GM23248 (cell line): ENCODE results near the gene KCNIP1. TPM values are rescaled to one million over a fixed set of nuclear protein-coding genes. Genes with fewer than 3 reads are reported as not detected.

ENCODE experiments used
- DNase-seq: peaks from one replicate; pipeline ENCODE4 v3.0.0-alpha.2; 2015
- H2AFZ ChIP-seq: fragments of 200-600 bp; sonication (generic); 2 replicates; pipeline ENCODE4 v1.6.1; 2016; ENCODE audit warnings: antibody characterized with exemption
- H3F3A ChIP-seq: fragments of 200-600 bp; sonication (generic); 2 replicates; pipeline ENCODE4 v1.6.1; 2016; ENCODE audit warnings: mild to moderate bottlenecking, antibody characterized with exemption, mixed run types; ENCODE audit not compliant: insufficient read depth
- H3K27ac ChIP-seq: fragments of 200-600 bp; sonication (generic); 2 replicates; pipeline ENCODE4 v1.5.1; 2016; ENCODE audit warnings: mild to moderate bottlenecking
- H3K27me3 ChIP-seq: fragments of 200-600 bp; sonication (generic); replicated peaks from 2 replicates; pipeline ENCODE4 v1.6.1; 2016; ENCODE audit warnings: mild to moderate bottlenecking; ENCODE audit not compliant: insufficient read depth
- H3K36me3 ChIP-seq: fragments of 200-600 bp; sonication (generic); 2 replicates; pipeline ENCODE4 v1.6.1; 2016; ENCODE audit warnings: low read depth, mild to moderate bottlenecking
- H3K4me1 ChIP-seq: fragments of 200-600 bp; sonication (generic); 2 replicates; pipeline ENCODE4 v1.6.1; 2016; ENCODE audit warnings: mild to moderate bottlenecking; ENCODE audit not compliant: insufficient read depth
- H3K4me2 ChIP-seq: fragments of 200-600 bp; sonication (generic); one replicate; pipeline ENCODE4 v1.6.1; 2016; ENCODE audit warnings: mild to moderate bottlenecking; ENCODE audit not compliant: unreplicated experiment
- H3K4me3 ChIP-seq: fragments of 200-600 bp; sonication (generic); 2 replicates; pipeline ENCODE4 v1.5.1; 2016; ENCODE audit warnings: mild to moderate bottlenecking
- H3K79me2 ChIP-seq: fragments of 200-600 bp; sonication (generic); 2 replicates; pipeline ENCODE4 v1.6.1; 2016; ENCODE audit warnings: mild to moderate bottlenecking; ENCODE audit not compliant: insufficient read depth
- H3K9ac ChIP-seq: fragments of 200-600 bp; sonication (generic); 2 replicates; pipeline ENCODE4 v1.6.1; 2016; ENCODE audit warnings: mild to moderate bottlenecking
- H3K9me2 ChIP-seq: fragments of 200-600 bp; sonication (generic); 2 replicates; pipeline ENCODE4 v1.6.1; 2016; ENCODE audit warnings: mixed run types, mild to moderate bottlenecking, moderate library complexity; ENCODE audit not compliant: insufficient read depth
- H3K9me3 ChIP-seq: fragments of 200-600 bp; sonication (generic); one replicate; pipeline ENCODE4 v1.6.1; 2017; ENCODE audit warnings: low read depth
- H4K20me1 ChIP-seq: fragments of 200-600 bp; sonication (generic); 2 replicates; pipeline ENCODE4 v1.6.0; 2016; ENCODE audit not compliant: insufficient read depth
- EZH2 ChIP-seq: fragments of 200-600 bp; sonication (generic); IDR thresholded peaks from 2 replicates; pipeline ENCODE4 v1.6.1; 2018; ENCODE audit warnings: antibody characterized with exemption, mild to moderate bottlenecking; ENCODE audit not compliant: insufficient read depth, poor library complexity, severe bottlenecking
- EZH2phosphoT487 ChIP-seq: fragments of 200-600 bp; sonication (generic); IDR thresholded peaks from 2 replicates; pipeline ENCODE4 v1.6.1; 2018; ENCODE audit warnings: antibody characterized with exemption, moderate library complexity, mild to moderate bottlenecking, low read depth; ENCODE audit not compliant: insufficient read depth
- WGBS, 2 experiments: methylation state at CpG; one replicate each; pipeline ENCODE4 v1.1.6; 2015 to 2017; ENCODE audit warnings: low lambda C conversion rate in 2 of 2, low coverage in 1 of 2; ENCODE audit errors: missing lambda C conversion rate in 2 of 2; 5-methylcytosine and 5-hydroxymethylcytosine counted together
- in situ Hi-C: fragments of 300-500 bp; cut with MboI; formaldehyde crosslinking; loops from 2 replicates; pipeline ENCODE4 v1.15.0; 2020
- polyA plus RNA-seq: library from polyadenylated mRNA; unstranded; fragments of >200 nt; fragmentation: Nextera tagmentation; extraction: Ambion mirVana; gene quantifications from 2 replicates; pipeline ENCODE4 v1.2.1, GENCODE V29; 2016
- total RNA-seq: library from RNA; depleted of rRNA; stranded (reverse); fragments of >200 nt; shearing (Covaris generic); gene quantifications from 2 replicates; pipeline ENCODE4 v1.2.3, GENCODE V29; 2014

Gene KCNIP1
- total and polyA plus RNA-seq, 2 experiments from 2014 or later = not detected

- in situ Hi-C loops = no loop called here
- no peaks in the 10 kb centered on the region for H3K79me2 ChIP-seq
- no peaks in the 10 kb centered on the region for H3K4me1 ChIP-seq
- WGBS, 2 experiments = 63 to 64% methylated on average over 17 of the region's 17 CpGs
- H3K27me3 ChIP-seq = 0 out of 2 replicates have a peak, but pooled peaks cover 23% of the 10 kb centered on the region
- no peak overlapping the region for H3K27ac ChIP-seq
- H3K9me3 ChIP-seq = no peaks in the 10 kb centered on the region
- TF ChIP-seq EZH2 (no peak), EZH2phosphoT487 (no peak)
- no peaks in the 10 kb centered on the region for H3F3A ChIP-seq
- no peak overlapping the region for H2AFZ ChIP-seq
- DNase-seq = no peak
- no peaks in the 10 kb centered on the region for H3K9me2 ChIP-seq
- no peaks in the 10 kb centered on the region for H3K36me3 ChIP-seq
- H4K20me1 ChIP-seq = no peaks in the 10 kb centered on the region
- H3K4me3 ChIP-seq = no peak overlapping the region
- H3K4me2 ChIP-seq = no peak overlapping the region
- H3K9ac ChIP-seq = no peak overlapping the region
These were observed 135.6 kb downstream of the KCNIP1 start for GRCh38 chr5:170639221-170639925.

DNA sequence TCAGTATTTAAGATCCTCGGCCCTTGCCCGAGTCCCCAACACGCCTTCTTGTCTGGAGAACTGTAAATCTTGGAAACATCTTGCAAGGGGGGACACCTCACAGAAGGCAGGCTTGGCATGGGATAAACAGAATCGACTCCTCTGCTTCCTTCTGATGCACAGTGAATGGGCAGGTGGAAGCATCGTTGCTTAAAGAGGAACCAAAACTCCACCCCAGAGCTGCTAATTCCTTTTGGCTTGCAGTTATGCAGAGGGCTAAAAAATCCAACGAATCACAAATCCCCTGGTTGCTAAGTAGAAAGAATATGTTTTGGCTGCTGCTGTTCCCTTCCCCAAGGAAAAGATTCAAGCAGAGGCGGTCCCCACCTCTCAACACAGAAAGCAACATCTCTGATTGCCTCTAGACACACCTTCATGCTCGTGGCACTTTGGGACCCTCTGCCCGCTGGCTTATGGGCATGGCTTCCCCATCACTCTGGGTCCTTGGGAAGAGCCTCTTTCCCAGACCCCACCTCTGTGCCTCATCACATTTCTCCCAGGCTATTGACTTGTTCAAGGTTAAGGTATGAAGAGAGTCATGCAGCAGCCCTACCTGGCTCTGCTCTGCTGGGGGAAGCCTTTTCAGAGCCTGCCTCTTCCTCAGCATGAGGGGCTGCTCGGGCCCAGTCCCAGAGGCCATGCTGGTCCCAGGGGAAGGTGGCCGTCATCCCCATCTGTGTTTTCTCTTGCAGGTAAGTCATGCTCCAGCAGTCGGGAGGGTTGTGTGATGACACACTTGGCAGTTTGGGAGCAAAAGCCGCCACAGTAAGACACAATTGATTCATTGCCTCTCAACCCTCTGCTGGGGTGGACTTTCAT, 137.1 kb downstream of the KCNIP1 start:
- no peaks in the 10 kb centered on the region for H3K79me2 ChIP-seq
- WGBS, 2 experiments = 49 to 56% methylated on average over 13 of the region's 13 CpGs
- H3K27me3 ChIP-seq = peaks cover 34% of the 10 kb centered on the region
- no peaks in the 10 kb centered on the region for H3F3A ChIP-seq
- no peak for DNase-seq
- H4K20me1 ChIP-seq = no peaks in the 10 kb centered on the region
- no peaks in the 10 kb centered on the region for H3K9me3 ChIP-seq
- H3K27ac ChIP-seq = no peak overlapping the region
- H2AFZ ChIP-seq = no peak overlapping the region
- no peaks in the 10 kb centered on the region for H3K4me1 ChIP-seq
- no peak overlapping the region for H3K4me2 ChIP-seq
- TF ChIP-seq EZH2phosphoT487 (no peak), EZH2 (no peak)
- H3K9ac ChIP-seq = no peak overlapping the region
- no peaks in the 10 kb centered on the region for H3K36me3 ChIP-seq
- no peak overlapping the region for H3K4me3 ChIP-seq
- H3K9me2 ChIP-seq = no peaks in the 10 kb centered on the region
- in situ Hi-C loops = no loop called here

DNA sequence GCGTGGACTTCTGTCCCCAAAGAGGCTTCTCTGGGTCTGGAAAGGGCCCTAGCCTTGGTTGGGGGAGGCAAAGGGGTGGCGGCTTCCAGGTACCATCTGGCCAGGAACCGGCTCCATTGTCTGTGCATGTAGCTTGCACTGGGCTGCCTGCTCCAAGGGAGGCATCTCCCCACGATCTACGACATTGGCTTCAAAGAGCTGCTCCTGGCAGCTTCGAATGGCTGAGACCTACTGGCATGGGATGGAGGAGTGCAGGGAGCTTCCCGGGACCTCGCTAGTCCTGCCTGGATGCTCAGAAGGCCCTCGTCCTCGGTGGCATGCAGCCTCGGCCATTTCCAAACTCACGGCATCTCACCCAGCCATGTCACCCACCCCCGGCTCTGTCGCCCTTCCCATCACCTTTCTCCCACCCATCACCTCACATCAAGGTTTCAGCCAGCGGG, 137.8 kb downstream of the KCNIP1 start:
- H3K4me2 ChIP-seq = no peak overlapping the region
- no peak overlapping the region for H3K9ac ChIP-seq
- H3K79me2 ChIP-seq = no peaks in the 10 kb centered on the region
- H3K27me3 ChIP-seq = peaks cover 41% of the 10 kb centered on the region
- no peaks in the 10 kb centered on the region for H3K4me1 ChIP-seq
- in situ Hi-C loops = no loop called here
- H3K9me2 ChIP-seq = no peaks in the 10 kb centered on the region
- no peak overlapping the region for H3K27ac ChIP-seq
- H2AFZ ChIP-seq = no peak overlapping the region
- no peaks in the 10 kb centered on the region for H4K20me1 ChIP-seq
- no peak overlapping the region for H3K4me3 ChIP-seq
- WGBS, 2 experiments = 53 to 63% methylated on average over 14 to 15 of the region's 15 CpGs
- no peak for DNase-seq
- no peaks in the 10 kb centered on the region for H3K9me3 ChIP-seq
- TF ChIP-seq EZH2phosphoT487 (no peak), EZH2 (no peak)
- no peaks in the 10 kb centered on the region for H3K36me3 ChIP-seq
- no peaks in the 10 kb centered on the region for H3F3A ChIP-seq

GRCh38 chr5:170642066-170642735, 138.4 kb downstream of the KCNIP1 start:
- 69 to 74% methylated on average over 17 to 18 of the region's 18 CpGs for WGBS, 2 experiments

More at GRCh38 chr5:170642066-170642735, 138.4 kb downstream of the KCNIP1 start:
- no peak overlapping the region for H3K4me2 ChIP-seq
- no peaks in the 10 kb centered on the region for H3K79me2 ChIP-seq
- H4K20me1 ChIP-seq = no peaks in the 10 kb centered on the region
- H3K9me3 ChIP-seq = no peaks in the 10 kb centered on the region
- no peak for DNase-seq
- H3K4me1 ChIP-seq = no peaks in the 10 kb centered on the region
- in situ Hi-C loops = no loop called here
- H2AFZ ChIP-seq = no peak overlapping the region
- TF ChIP-seq EZH2 (no peak), EZH2phosphoT487 (no peak)
- H3K36me3 ChIP-seq = no peaks in the 10 kb centered on the region
- no peak overlapping the region for H3K9ac ChIP-seq
- H3K9me2 ChIP-seq = no peaks in the 10 kb centered on the region
- H3K27ac ChIP-seq = no peak overlapping the region
- peaks cover 43% of the 10 kb centered on the region for H3K27me3 ChIP-seq
- H3F3A ChIP-seq = no peaks in the 10 kb centered on the region
- no peak overlapping the region for H3K4me3 ChIP-seq
